HAP-1 (cell line): Measurements from ENCODE around the gene PTPN2.

ENCODE experiments used
- DNase-seq, 2 experiments: peaks; one replicate each; pipeline ENCODE4 v3.0.0-alpha.2; 2016 to 2020; ENCODE audit warnings: low spot score in 2 of 2
- H3K27me3 ChIP-seq: fragments of 250-450 bp; sonication (Bioruptor Pico); 2 replicates; pipeline ENCODE4 v1.5.1; 2020; ENCODE audit warnings: low read depth, mild to moderate bottlenecking, moderate library complexity
- H3K36me3 ChIP-seq: fragments of 250-450 bp; sonication (Bioruptor Pico); replicated peaks from 2 replicates; pipeline ENCODE4 v1.5.1; 2020; ENCODE audit warnings: mild to moderate bottlenecking
- H3K4me1 ChIP-seq: fragments of 250-450 bp; sonication (Bioruptor Pico); 2 replicates; pipeline ENCODE4 v1.5.1; 2020; ENCODE audit warnings: mild to moderate bottlenecking
- H3K4me3 ChIP-seq: fragments of 250-450 bp; sonication (Bioruptor Pico); 2 replicates; pipeline ENCODE4 v1.5.1; 2020; ENCODE audit warnings: mild to moderate bottlenecking, moderate library complexity
- H3K9me3 ChIP-seq: fragments of 250-450 bp; sonication (Bioruptor Pico); 2 replicates; pipeline ENCODE4 v1.5.1; 2020; ENCODE audit warnings: mild to moderate bottlenecking, moderate library complexity
- in situ Hi-C: fragments of 300-500 bp; cut with MboI; formaldehyde crosslinking; loops from 3 replicates; pipeline ENCODE4 v1.14.3; 2020; ENCODE audit warnings: low sequenced_read_pairs, inconsistent platforms, mixed read lengths

Gene PTPN2

DNA sequence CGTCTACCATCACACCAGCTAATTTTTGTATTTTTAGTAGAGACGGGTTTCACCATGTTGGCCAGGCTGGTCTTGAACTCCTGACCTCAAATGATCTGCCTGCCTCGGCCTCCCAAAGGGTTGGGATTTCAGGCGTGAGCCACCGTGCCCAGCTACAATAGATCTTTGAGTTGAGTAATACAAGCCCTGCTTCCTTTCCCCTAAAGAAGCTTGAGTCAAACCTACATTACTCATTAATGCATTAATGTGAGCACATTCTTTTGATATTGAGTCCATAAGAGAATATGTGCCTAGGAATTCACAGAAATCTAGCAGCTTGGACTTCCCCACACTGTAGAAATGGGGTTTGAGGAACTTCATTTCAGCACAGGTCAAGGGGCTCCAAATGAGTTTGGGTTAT is 141.6 kb downstream of the PTPN2 start:
- in situ Hi-C loops, result loop anchor here (25.0 kb wide), 1 partner anchor 420 kb away; no protein-coding TSS in a partner anchor
- no peak for DNase-seq

More for the DNA sequence above, 141.6 kb downstream of the PTPN2 start:
- H3K36me3 ChIP-seq, result no peaks in the 10 kb centered on the region
- no peak overlapping the region for H3K4me3 ChIP-seq
- H3K9me3 ChIP-seq, result no peaks in the 10 kb centered on the region
- H3K27me3 ChIP-seq, result no peaks in the 10 kb centered on the region
- H3K4me1 ChIP-seq, result peaks cover 7% of the 10 kb centered on the region; the same call in 1 of the 2 replicates
